Left renal cortex interstitium (tissue), 4 donors: ENCODE data around the gene HSD17B1. TPM values are rescaled to one million over a fixed set of nuclear protein-coding genes. Genes with fewer than 3 reads are reported as not detected.

Source experiments
- DNase-seq, 4 donors: peaks; one replicate each; pipeline ENCODE4 v3.0.0-alpha.2; 2013; ENCODE audit warnings: low read depth in 4 of 4, low spot score in 2 of 4, missing footprints in 1 of 4
- polyA plus RNA-seq, 4 donors: library from polyadenylated mRNA; unstranded; fragments of 120-200 nt; gene quantifications; one replicate each; pipeline ENCODE4 v1.2.1, GENCODE V29; 2013; ENCODE audit not compliant: insufficient read length in 4 of 4

The HSD17B1 gene
- polyA plus RNA-seq, 4 donors, result 3.2 to 6.2 (median 5.2) TPM

GRCh38 chr17:42564815-42565522, 12.2 kb downstream of the HSD17B1 start:
- no peak for DNase-seq

- DNase-seq, result no peak
These were observed 12.9 kb downstream of the HSD17B1 start for GRCh38 chr17:42565523-42566214.

DNA sequence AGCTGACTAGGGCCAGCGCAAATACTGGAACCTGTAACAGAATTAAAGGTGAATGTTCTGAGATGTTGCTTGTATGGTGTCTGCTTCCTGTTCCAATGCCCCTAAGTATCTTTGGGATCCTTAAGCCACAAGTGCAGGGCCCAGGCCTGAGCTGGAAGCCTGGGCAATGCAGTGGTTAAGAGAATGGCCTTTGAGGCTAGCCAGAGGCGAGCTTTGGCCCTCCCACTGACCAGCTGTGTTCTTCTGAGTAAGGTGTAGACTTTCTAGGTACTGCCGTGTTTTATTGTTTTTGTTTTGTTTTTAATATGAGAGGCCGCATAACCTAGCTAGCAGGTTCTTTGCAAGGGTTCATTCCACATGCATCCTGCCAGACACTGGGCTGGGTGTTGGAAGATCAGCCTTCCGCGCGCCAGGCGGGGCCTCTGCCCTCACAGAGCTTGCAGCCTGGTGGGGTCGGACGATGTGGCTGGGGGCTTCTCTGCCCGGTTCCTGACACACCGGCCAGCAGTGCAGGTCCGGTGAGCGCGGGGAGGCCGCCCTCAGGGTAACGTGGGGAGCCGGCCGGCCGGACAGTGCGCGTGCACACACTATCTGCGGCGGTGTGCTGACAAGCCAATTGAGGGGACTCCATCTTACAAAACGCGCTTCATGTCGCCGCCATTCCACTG, 13.6 kb downstream of the HSD17B1 start:
- no peak for DNase-seq

GRCh38 chr17:42566883-42567573, 14.3 kb downstream of the HSD17B1 start, which contains the start of gene MLX:
TSS of gene MLX (plus strand) at chr17:42567100. CDS start at chr17:42567125, 25 bp downstream.
- peak in 1 of 4 donors; percentile 82 for DNase-seq

GRCh38 chr17:42568341-42569111, 15.8 kb downstream of the HSD17B1 start:
- DNase-seq, result no peak

DNA sequence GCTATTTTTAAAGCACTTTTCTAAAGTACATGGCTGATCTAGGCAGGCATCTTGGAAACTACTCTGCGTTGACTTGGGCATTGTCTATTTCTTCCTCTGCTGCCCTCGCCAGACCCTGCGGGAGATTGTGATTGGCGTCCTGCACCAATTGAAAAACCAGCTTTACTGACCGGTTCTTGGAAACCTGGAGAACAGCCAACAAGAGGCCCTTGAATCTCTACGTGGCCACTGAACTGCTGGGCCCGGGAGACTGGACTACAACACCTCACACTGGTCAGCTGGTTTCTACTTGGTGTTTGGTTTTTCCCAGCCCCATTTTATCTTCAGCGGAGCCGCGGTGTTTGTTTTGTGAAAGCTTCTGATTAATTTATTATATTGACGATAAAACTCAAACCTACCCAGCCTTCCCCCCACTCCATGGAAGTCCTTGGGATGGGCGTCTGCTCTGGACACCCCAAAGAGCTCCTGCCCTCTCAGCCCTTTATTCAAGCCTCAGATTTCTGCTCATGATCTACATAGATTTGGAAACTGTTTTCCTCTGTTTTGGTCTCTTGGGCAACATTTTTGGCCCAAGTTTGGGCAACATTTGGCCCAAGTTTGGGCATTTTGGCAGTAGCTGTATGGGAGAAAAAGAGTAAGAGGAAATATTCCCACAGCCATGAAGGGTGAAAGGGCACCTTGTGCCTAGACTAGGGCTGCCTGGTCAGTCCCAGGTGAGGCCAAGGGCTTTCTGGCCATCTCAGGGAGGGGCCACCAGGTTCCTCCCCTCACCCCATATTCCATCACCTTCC, 18.9 kb downstream of the HSD17B1 start:
- no peak for DNase-seq

GRCh38 chr17:42573095-42573494, 20.4 kb downstream of the HSD17B1 start:
- no peak for DNase-seq

GRCh38 chr17:42574463-42574862, 21.7 kb downstream of the HSD17B1 start:
- no peak for DNase-seq

DNA sequence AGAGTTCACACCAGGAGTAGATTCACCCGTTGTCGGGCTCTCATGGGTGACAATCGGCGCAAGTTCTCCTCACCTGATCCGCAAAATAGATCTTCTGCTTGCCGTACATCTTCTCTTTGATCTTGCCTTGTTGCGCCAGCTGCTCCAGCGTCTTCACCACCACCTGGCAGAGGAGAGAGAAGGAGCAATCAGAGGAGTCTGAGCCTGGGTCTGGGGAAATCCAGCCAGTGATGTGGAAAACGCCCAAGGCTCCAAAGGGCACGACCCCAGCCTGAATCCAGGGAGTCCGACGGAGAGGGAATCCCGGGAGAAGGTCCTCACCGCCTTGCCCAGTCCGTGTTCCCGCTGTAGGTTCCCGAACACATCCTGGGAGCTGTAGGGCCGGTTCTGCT, 24.4 kb downstream of the HSD17B1 start:
- no peak for DNase-seq

GRCh38 chr17:42577532-42578281, 25.0 kb downstream of the HSD17B1 start, which contains the start of gene PSMC3IP:
TSS of gene PSMC3IP (minus strand) at chr17:42577729. CDS start at chr17:42577686, 43 bp downstream.
- DNase-seq, result peak in 3 of 4 donors; percentile 75 to 91 (median 83)

DNA sequence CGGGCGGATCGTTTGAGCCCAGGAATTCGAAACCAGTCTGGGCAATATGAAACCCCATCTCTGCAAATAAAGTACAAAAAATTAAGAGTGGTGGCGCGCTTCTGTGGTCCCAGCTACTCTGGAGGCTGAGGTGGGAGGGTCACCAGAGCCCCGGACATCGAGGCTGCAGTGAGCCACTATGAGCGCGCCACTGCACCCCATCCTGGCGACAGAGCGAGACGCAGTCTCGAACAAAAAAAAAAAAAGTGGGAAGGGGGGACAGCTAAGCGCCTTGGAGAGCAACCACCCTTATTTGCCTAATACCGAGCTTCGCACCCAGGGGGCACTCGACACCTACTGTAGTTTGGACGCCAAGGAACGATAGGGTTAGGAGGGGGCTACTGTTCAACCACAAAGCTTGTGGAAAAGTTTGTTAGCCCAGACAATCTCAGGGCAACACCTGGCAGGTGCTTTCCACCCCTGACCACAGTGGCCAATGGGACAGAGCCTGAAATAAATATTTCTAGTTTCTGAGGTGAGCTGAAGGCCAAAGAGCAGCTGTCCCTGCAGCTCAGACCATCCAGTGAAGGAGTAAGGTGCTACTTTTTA, 25.7 kb downstream of the HSD17B1 start:
- DNase-seq, result peak in 2 of 4 donors; percentile 58 to 80

DNA sequence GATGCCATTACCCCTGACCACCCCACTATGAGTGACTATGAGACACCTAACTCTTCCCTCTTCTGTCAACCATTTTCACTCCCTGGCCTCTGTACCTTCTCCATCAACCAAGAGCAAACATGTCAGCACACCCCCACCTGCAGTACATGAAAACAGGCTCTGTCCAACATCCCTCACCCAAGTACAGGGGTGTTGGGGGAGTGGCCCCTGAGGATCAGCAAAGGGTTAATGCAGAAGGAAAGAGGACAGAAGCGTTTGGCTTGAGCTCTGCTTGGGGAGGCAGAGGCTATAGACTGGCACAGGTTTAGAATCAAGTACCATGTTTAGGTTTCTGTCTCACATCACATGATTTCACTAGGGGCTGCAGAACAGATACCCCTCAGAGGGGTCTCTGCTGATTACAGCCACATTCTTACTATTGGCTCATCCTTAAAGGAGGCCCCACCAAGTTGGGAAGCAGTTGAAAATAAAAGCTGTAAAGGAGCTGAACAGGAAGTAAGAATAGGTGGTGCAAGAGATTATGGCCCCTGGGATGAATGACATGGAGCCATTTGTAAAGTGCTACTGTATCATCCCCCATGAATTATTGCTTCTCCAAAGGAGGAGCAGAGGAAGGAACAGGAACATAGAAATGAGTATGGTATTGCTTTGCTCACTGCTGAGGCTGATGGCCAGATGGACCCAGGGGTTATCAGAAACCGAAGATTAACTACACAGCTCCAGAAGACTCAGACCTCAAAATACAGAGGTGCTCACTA, 27.2 kb downstream of the HSD17B1 start:
- no peak for DNase-seq

DNA sequence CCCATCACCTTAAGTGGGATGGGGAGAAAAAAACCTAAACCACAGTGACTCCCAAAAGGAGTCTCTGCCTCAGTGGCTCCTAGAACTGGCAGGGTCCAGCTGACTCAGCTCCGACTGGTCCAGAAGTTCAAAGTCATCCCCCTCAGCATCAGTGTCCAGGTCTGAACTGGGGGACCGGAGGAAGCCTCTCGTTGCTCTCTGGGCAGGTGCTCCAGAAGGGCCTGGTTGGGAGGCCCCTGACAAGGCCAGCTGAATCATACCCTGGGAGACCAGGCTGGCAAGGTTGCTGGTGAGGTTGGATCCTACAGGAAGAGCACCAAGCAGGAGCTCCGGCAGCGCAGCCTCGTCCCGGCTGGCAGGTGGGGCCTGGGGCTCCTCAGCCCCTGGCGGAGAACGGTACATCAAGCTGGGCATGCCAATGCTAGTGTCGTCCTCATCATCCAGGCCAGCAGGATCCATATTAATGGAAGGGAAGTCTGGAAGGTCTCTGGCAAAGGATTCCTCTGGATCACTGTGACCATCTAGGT, 29.1 kb downstream of the HSD17B1 start:
- DNase-seq, result no peak

GRCh38 chr17:42584880-42585279, 32.2 kb downstream of the HSD17B1 start:
- no peak for DNase-seq

GRCh38 chr17:42585353-42585752, 32.6 kb downstream of the HSD17B1 start:
- no peak for DNase-seq

DNA sequence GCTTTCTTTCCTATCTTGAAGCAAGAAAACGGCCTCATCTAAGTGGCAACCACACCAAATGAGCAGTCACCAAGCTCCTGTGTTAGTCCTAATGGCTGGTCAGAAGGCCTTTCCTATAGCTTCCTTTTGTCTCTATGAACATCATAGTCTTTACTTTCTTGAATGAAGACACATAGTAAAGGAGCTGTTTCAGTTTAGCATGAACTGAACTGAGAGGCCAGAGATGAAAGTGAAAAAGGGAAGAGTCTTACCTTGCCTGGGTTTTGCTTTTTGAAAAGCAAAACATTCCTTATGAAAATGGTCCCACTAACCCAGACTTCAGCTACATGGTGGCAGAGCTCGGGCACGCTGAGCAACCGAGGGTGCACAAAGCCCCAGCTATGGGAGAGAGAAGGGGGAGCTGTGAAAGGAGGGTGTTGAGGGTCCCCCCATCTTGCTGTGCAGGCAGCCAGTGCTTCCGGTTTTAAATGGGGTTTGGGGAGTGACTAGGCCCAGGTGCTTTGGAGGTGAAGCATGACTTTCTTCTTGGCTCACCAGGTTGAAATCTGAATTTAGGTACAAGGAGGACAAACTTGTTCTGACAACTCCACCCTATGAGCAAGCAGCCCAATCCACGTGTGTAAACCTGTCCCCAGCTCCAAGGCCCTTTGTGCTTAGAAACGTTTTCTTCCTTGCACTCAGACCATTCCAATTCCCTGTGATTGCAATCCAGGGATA, 33.9 kb downstream of the HSD17B1 start:
- DNase-seq, result no peak

DNA sequence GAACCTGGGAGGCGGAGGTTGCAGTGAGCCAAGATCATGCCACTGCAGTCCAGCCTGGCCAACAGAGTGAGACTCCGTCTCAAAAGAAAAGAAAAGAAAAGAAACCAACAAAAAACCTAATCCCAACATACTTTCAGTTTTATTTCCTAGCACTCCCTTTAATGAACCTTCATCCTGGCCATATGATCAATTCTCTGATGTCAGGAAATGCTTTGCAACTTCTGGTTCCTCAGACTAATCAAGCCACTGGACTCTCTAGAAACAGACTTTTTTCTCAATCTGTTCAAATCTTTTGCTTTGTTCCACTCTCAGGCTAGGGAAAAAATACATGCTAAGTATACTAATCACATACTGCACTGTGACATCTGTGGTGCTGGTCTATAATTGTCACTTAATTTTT, 38.2 kb downstream of the HSD17B1 start:
- no peak for DNase-seq
